GM12873 (cell line): Measurements from ENCODE around the gene ATIC.

Experiments
- TF ChIP-seq, protein P1 (sequence below): IDR thresholded peaks from 2 replicates; pipeline ENCODE4 v1.5.1; 2012; ENCODE audit warnings: low read depth, mild to moderate bottlenecking, moderate library complexity, low read length, control low read depth; ENCODE audit not compliant: insufficient read depth; ENCODE audit errors: missing control alignments

Gene ATIC

DNA sequence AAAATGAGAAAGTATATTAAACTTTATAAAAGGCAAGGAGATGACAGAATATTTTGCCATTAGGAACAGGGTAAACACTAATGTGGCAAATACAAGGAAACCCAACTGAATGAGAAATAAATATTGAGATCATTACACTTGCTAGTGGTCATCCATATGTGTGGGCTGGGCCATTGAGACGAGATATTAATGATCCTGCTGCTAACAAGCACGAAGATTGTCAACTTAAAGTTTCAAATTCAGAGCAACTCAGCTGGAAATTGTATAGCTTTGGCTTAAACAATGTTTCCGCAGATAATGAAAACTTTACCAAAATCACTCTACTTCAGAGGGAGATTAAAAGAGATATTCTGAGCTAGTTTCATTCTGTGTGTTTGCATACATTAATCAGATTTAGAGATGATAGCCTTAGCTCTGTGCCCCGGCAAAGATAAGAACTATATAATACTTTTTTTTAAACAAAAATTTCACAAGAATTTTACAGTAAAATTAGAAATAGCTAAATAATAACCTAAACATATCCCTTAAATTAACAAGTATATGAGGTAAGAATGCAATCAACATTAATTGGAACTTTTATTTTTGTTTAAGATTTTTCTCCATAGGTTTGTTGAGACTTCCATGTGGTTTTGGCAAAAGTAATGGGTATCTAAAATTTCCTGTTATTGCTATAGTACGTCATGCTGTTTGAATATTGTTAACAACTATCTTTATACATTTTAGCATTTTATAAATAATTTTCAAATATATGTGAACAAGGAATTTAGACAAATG is 84.0 kb downstream of the ATIC start:
- TF ChIP-seq, protein P1, sequence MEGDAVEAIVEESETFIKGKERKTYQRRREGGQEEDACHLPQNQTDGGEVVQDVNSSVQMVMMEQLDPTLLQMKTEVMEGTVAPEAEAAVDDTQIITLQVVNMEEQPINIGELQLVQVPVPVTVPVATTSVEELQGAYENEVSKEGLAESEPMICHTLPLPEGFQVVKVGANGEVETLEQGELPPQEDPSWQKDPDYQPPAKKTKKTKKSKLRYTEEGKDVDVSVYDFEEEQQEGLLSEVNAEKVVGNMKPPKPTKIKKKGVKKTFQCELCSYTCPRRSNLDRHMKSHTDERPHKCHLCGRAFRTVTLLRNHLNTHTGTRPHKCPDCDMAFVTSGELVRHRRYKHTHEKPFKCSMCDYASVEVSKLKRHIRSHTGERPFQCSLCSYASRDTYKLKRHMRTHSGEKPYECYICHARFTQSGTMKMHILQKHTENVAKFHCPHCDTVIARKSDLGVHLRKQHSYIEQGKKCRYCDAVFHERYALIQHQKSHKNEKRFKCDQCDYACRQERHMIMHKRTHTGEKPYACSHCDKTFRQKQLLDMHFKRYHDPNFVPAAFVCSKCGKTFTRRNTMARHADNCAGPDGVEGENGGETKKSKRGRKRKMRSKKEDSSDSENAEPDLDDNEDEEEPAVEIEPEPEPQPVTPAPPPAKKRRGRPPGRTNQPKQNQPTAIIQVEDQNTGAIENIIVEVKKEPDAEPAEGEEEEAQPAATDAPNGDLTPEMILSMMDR = no peak

DNA sequence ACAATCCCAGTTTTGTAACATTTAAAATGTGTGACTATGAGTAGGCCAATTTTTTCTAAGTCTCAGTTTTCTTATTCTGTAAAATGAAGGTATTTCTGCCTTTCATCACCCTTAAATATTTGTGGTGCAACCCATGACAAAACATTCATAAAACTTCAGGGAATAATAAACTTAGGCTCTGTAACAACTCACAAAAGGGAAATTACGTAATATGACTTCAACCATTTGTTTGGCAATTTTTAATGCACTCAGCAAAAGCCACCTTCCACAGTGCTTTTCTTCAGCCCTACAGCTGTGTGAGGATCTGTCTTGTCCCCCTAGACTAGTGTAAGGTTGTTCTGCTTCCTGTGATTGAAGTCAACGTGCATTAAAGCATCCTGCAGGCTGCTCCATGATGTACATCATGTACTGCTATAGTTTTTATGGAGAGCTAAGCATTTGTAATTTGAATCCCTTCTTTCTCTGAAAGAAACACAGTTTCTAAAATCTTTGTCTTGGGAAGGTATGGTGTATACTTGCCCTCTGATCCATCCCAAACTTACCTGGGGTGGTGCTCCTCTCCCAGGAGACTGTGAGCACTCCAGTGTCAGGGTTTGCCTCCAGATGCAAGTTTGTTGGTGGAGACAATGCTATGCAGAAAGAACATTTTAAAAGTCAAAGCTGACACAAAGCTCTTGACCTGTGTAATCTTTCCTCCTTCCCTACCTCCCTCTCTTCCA is 84.9 kb downstream of the ATIC start:
- TF ChIP-seq, protein P1 = no peak

- TF ChIP-seq, protein P1 = no peak
Observed at GRCh38 chr2:215397632-215398341, 85.9 kb downstream of the ATIC start.

DNA sequence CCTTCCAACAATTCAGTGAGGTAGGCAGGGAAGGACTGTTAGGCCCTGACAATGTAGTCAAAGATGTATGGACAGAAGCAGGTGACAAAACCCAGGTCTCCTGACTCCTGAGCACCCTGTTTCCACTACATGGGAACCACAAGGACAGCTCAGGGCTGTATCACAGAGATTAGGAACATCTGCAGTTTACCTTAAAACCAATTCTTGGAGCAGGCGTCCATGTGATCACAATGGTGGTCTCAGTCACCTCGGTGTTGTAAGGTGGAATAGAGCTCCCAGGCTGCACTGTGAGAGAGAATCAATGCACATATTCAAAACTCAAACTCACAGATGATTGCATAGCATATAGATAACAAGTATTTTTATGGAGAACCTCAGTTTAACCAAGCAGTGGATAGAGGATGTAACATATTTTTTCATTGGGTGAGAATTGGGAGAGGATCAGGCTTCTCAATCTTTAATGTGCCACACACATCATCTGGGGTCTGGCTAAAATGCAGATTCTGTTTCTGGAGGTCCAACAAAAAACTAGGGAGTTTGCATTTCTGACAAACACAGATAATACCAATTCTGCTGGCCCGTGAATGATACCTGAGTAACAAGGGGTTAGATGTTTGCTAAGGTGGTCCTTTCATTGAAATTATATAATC is 87.3 kb downstream of the ATIC start:
- TF ChIP-seq, protein P1 = no peak
